Measurements from ENCODE around the gene LRRC15. TPM values are rescaled to one million over a fixed set of nuclear protein-coding genes. Genes with fewer than 3 reads are reported as not detected.

LRRC15 gene
- polyA plus RNA-seq, 1 experiment = 4.9 TPM

DNA sequence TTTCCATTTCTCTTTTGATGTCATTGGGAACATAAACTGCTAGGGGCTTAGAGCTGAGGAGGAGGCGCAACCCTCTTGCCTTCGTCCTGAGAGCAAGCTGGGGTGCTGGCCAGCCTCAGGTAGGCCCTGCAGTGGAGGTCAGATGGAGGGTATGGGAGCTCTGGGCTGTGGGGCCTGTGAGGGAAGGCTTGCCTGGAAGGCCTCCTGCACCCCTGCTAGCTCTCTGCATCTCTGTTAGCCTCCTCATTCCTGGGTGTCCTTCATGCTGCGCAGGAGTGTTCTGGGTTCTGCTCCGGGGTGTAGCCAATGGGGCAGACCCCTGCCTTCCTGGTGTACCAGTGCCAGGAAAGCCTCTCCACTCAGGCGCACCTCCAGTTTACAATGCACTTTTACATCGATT lies 17.7 kb upstream of the LRRC15 start:
- no peak overlapping the region for H3K27ac ChIP-seq (ENCODE audit: low read depth, low read length)
- POLR2A ChIA-PET = no interaction called here
- no peak overlapping the region for H3K4me3 ChIP-seq (ENCODE audit: low read depth, low read length)
- TF ChIP-seq, protein P1, sequence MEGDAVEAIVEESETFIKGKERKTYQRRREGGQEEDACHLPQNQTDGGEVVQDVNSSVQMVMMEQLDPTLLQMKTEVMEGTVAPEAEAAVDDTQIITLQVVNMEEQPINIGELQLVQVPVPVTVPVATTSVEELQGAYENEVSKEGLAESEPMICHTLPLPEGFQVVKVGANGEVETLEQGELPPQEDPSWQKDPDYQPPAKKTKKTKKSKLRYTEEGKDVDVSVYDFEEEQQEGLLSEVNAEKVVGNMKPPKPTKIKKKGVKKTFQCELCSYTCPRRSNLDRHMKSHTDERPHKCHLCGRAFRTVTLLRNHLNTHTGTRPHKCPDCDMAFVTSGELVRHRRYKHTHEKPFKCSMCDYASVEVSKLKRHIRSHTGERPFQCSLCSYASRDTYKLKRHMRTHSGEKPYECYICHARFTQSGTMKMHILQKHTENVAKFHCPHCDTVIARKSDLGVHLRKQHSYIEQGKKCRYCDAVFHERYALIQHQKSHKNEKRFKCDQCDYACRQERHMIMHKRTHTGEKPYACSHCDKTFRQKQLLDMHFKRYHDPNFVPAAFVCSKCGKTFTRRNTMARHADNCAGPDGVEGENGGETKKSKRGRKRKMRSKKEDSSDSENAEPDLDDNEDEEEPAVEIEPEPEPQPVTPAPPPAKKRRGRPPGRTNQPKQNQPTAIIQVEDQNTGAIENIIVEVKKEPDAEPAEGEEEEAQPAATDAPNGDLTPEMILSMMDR (IDR thresholded peaks at IDR 0.05; ENCODE audit: low read depth, low read length) = no peak
- peaks cover 37% of the 10 kb centered on the region for H3K27me3 ChIP-seq (ENCODE audit: control insufficient read depth, insufficient read depth, low read length)
- CTCF ChIA-PET = interaction anchor here (1.0 to 2.5 kb wide), 2 partner anchors 43 to 53 kb away, joined by 3 to 12 read pairs; no protein-coding TSS in a partner anchor
- H3K9me3 ChIP-seq (ENCODE audit: control insufficient read depth, insufficient read depth, low read length) = peaks cover 7% of the 10 kb centered on the region; the same call in 1 of the 2 replicates
- DNase-seq (ENCODE audit: low read depth, low spot score) = no peak

DNA sequence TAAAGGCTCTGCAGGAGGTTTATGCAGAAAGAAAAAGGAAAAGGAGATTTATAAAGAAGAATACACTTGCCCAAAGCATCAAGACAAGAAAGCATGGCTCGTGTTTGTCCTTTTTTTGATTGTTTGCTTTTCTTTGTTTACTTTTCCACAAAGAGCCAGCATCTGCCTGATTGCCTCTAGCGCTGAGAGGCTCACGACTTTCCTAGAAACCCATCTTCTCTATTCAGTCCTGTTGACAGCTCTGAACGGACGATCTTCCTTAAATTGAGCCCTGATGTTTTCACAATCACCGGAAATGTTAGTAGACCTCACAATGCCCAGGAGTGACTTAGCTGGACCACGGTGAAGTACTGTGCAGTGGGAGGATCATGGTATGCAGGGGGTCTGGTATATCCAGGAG lies 17.1 kb upstream of the LRRC15 start:
- peaks cover 37% of the 10 kb centered on the region for H3K27me3 ChIP-seq (ENCODE audit: control insufficient read depth, insufficient read depth, low read length)
- H3K9me3 ChIP-seq (ENCODE audit: control insufficient read depth, insufficient read depth, low read length) = peaks cover 5% of the 10 kb centered on the region; the same call in 1 of the 2 replicates
- no peak overlapping the region for H3K27ac ChIP-seq (ENCODE audit: low read depth, low read length)
- ChIA-PET CTCF (interaction anchor here (1.0 to 2.5 kb wide), 3 partner anchors 9 to 52 kb away, joined by 3 to 12 read pairs (median 8); no protein-coding TSS in a partner anchor), POLR2A (no interaction called here)
- no peak overlapping the region for H3K4me3 ChIP-seq (ENCODE audit: low read depth, low read length)
- DNase-seq (ENCODE audit: low read depth, low spot score) = no peak
- TF ChIP-seq, protein P1 (IDR thresholded peaks at IDR 0.05; ENCODE audit: low read depth, low read length) = no peak

DNA sequence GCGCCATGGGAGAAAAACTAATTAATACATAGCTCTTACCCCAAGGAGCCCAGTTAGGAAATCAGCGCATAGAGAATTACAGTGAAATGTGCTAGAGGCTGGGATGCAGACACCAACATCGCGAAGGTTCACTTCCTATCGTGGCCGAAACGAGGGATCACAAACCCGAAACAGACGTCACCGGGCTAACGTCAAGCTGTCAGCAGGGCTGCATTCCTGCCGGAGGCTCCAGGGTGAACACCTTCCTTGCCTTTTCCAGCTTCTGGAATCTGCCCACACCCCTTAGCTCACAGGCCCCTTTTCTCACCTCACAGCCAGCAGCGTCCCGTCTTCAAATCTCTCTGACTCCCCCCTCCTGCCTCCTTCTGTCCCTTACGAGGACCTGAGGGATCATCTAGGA lies 16.5 kb upstream of the LRRC15 start:
- no peak overlapping the region for H3K4me3 ChIP-seq (ENCODE audit: low read depth, low read length)
- H3K27ac ChIP-seq (ENCODE audit: low read depth, low read length) = no peak overlapping the region
- TF ChIP-seq, protein P1 (IDR thresholded peaks at IDR 0.05; ENCODE audit: low read depth, low read length) = no peak
- CTCF ChIA-PET = interaction anchor here (1.9 to 2.5 kb wide), 2 partner anchors 9 to 42 kb away, joined by 8 to 12 read pairs; no protein-coding TSS in a partner anchor
- POLR2A ChIA-PET = no interaction called here
- peaks cover 37% of the 10 kb centered on the region for H3K27me3 ChIP-seq (ENCODE audit: control insufficient read depth, insufficient read depth, low read length)
- DNase-seq (ENCODE audit: low read depth, low spot score) = no peak
- H3K9me3 ChIP-seq (ENCODE audit: control insufficient read depth, insufficient read depth, low read length) = peaks cover 3% of the 10 kb centered on the region; the same call in 1 of the 2 replicates

DNA sequence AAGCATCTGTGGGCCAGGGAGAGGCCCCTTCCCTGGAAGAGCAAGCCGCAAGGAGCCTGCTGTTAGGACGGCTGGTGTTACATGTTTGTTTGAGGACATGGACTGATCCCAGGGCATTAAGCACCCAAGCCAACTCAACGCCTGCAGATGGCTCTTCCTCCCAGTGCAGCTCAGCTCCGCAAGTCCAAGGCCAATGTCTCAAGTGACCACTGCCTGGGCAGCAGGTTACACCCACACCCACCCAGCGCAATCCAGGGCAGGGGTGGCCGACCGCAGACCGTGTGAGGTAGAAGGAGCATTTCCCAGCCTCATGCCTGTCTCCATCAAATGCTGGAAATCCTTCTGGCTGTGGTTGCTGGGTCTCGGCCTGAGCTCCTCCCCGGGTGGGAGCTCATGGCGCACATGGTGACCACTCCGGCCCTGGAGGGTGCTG lies 15.0 kb upstream of the LRRC15 start:
- TF ChIP-seq, protein P1 (IDR thresholded peaks at IDR 0.05; ENCODE audit: low read depth, low read length) = no peak
- Histone ChIP-seq H3K27me3 (ENCODE audit: control insufficient read depth, insufficient read depth, low read length) (peaks cover 38% of the 10 kb centered on the region), H3K4me3 (ENCODE audit: low read depth, low read length) (no peak overlapping the region), H3K27ac (ENCODE audit: low read depth, low read length) (no peak overlapping the region), H3K9me3 (ENCODE audit: control insufficient read depth, insufficient read depth, low read length) (peaks cover 3% of the 10 kb centered on the region; the same call in 1 of the 2 replicates)
- CTCF ChIA-PET = interaction anchor here (1.2 to 1.9 kb wide), 2 partner anchors 11 to 18 kb away, joined by 3 to 8 read pairs; no protein-coding TSS in a partner anchor
- DNase-seq (ENCODE audit: low read depth, low spot score) = no peak
- POLR2A ChIA-PET = no interaction called here

DNA sequence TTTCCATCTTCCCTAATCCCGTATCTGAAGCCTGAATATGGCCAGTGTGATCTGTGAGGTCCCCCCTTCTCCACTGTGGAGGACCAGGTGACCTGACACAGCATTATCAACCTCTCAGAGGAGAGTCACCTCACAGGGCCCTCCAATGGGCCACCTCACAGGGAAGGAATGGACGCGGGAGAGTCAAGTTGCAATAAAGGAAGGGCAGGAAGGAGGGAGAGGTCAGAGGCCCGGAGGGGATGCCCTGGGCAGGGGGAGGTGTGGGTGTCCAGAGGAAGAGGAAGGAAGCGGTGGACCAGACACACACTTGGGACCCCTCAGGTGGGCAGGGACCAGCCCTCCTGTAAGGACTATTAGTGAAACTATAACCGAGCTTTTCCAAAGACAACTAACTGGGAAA lies 14.6 kb upstream of the LRRC15 start:
- ChIA-PET CTCF (interaction anchor here (1.2 kb wide), 1 partner anchor 19 kb away, joined by 3 read pairs; no protein-coding TSS in a partner anchor), POLR2A (no interaction called here)
- no peak overlapping the region for H3K4me3 ChIP-seq (ENCODE audit: low read depth, low read length)
- H3K27ac ChIP-seq (ENCODE audit: low read depth, low read length) = no peak overlapping the region
- TF ChIP-seq, protein P1 (IDR thresholded peaks at IDR 0.05; ENCODE audit: low read depth, low read length) = no peak
- DNase-seq (ENCODE audit: low read depth, low spot score) = no peak
- H3K27me3 ChIP-seq (ENCODE audit: control insufficient read depth, insufficient read depth, low read length) = peaks cover 39% of the 10 kb centered on the region
- H3K9me3 ChIP-seq (ENCODE audit: control insufficient read depth, insufficient read depth, low read length) = peaks cover 3% of the 10 kb centered on the region; the same call in 1 of the 2 replicates

Data from AG04450 (cell line).